Activated T-cell treated with anti-CD3 and anti-CD28 coated beads for 1 hour (primary cell): ENCODE data around the gene ZGPAT.
"Not testable (repeated sequence)": the region's sequence is repeated elsewhere in the genome, so short reads cannot be mapped to it uniquely, and the experiment has no call there.

Experiments used
- DNase-seq: peaks from one replicate; pipeline ENCODE4 v3.0.0-alpha.2; 2020; ENCODE audit warnings: low read depth

ZGPAT gene, protein sequence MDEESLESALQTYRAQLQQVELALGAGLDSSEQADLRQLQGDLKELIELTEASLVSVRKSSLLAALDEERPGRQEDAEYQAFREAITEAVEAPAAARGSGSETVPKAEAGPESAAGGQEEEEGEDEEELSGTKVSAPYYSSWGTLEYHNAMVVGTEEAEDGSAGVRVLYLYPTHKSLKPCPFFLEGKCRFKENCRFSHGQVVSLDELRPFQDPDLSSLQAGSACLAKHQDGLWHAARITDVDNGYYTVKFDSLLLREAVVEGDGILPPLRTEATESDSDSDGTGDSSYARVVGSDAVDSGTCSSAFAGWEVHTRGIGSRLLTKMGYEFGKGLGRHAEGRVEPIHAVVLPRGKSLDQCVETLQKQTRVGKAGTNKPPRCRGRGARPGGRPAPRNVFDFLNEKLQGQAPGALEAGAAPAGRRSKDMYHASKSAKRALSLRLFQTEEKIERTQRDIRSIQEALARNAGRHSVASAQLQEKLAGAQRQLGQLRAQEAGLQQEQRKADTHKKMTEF

DNA sequence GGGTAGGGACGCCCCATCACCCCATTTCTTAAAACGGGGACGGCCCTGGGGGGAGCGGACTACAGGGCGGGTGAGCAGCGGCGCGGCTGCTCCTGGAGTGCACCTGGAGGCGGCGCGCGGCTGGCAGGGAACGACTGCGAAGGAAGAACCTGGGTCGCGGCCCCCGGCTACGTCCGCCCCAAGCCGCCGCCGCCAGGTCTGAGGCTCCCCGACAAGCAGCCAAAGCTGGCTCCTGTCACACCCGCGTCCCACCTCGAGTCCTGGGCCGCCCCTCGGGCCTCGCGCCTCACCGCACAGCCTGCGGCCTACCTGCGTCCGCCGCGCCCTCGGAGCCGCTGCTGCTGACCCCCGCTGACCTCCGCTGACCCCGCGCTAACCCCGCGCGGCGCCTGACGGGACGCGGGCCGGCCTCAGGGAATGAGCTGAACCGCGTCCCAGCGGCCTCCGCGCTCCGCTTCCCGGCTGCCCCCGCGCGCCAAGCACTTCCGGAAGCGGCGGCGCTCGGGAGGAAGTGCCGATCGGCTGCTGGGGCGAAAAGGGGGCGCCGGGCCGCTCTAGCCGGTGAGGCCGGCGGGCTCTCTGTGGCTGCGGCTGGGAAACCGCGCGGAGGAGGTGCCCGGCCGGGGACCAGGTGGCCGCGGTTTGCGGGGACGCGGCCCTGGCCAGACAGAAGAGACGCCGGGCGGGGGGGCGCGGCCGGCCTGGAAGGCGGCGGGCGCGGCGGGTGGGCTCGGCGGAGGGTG, at the start of gene ZGPAT, which contains the start of gene ARFRP1:
TSS of gene ZGPAT (plus strand) at position 482 of the 743 bp plus-strand sequence. CDS start 542 bp downstream, outside the sequence.
TSS of gene ARFRP1 (minus strand) at position 419 of the 743 bp plus-strand sequence. CDS start 885 bp downstream, outside the sequence.
- peak; percentile 81 for DNase-seq

DNA sequence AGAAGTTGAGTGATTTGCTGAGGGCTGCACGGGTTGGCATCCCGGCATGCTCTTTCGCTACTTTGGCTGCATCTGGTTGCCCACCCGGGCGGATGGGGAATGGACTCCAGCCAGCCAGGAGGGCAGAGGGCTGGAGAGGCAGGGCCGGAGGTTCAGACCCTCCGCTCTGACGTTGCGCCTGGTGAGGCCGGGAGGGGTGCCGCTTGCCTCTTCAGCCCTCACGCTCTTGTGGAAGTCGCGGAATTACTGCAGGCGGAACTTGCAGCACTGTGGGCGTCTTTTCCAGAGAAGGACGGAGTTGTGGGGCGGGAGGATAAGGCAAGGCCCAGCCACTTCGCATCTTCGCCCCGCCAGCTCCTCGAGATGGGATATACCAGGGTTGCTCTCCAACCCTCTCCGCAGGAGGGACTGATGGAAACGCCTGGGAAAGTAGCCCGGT, 49.1 kb upstream of the ZGPAT start:
- no peak for DNase-seq

DNA sequence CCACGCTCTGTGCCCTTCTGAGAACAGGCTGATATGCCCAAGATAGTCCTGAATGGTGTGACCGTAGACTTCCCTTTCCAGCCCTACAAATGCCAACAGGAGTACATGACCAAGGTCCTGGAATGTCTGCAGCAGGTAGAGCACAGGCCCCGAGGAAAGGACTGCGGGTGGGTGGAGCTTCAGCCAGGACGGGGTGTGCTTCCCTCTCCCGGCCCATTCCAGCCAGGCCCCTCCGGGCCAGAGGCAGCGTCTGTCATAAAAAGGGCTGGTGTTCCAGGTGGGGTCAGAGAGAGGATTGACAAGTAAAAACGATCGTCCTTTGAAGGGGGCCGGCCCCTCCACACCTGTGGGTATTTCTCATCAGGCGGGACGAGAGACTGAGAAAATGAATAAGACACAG, 48.5 kb upstream of the ZGPAT start:
- no peak for DNase-seq

DNA sequence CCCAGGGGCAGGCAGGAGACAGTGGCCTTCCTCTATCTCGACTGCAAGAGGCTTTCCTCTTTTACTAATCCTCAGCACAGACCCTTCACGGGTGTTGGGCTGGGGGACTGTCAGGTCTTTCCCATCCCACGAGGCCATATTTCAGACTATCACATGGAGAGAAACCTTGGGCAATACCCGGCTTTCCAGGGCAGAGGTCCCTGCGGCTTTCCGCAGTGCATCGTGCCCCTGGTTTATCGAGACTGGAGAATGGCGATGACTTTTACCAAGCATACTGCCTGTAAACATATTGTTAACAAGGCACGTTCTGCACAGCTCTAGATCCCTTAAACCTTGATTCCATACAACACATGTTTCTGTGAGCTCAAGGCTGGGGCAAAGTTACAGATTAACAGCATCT, 47.7 kb upstream of the ZGPAT start:
- not testable (repeated sequence) for DNase-seq

DNA sequence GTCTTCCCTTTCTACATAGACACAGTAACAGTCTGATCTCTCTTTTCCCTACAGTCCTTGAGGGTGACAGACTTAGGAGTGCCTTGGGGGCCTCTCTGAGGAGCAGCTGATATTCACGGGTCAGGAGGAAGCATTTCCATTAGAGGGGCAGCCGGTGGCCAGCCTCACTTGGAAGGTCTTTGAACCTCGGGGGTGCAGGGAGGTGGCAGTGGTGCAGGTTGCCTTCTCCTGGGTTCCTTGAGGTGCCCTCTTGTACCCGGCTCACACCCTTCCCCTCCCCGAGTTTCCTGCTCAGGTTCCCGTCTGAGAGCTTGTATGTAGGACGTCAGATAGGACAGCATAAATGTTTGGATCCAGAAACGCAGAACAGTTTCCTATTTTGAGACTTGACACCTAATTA, 47.2 kb upstream of the ZGPAT start:
- DNase-seq = no peak

DNA sequence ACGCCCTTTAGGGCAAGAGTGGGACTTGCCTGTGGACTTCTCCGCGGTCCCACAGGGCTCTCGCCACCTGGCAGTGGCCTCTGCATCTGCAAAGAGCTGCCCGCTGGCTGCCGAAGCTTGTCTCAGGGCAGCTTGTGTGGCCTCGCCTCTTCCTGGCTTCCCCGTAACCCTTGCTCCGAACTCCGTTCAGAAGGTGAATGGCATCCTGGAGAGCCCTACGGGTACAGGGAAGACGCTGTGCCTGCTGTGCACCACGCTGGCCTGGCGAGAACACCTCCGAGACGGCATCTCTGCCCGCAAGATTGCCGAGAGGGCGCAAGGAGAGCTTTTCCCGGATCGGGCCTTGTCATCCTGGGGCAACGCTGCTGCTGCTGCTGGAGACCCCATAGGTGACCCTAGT, 46.7 kb upstream of the ZGPAT start:
- DNase-seq = no peak

DNA sequence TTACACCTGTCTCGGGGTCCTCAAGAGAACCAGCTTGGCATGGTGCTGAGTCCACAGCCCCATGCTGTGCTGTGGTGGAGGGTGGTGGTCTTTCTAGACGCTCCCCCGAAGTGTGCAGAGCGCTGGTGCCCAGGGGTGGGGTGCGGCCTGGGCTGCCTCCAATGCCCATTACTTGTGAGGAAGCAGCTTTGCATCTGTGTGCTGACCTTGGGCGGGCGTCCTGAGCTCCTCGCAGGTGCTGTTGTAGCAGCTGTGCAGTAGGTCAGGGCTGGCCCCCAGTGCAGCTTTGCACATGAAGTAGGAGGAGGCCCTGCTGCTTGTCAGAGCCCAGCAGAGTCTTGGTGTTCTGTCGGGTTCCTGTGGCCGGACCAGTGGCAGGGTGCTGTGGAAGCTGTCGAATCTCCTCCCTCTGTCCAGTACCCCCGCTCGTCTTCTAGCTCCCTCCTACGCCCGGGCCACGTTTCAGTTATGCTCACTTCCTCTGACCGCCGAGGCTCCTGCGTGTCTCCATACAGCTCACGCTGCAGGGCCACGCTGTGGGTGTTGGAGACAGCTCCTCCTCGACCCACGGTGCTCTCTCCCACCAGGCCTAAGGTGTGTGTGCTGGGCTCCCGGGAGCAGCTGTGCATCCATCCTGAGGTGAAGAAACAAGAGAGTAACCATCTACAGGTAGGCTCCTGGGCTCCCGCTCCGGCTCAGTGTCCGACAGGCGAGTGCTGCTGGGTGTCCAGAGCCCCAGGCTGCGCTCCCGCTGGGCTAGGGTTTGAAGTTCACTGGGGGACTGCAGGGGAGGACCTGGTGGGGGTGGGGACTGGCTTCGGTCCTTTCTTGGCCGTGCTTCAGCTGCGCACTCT, 45.7 kb upstream of the ZGPAT start:
- DNase-seq = no peak

DNA sequence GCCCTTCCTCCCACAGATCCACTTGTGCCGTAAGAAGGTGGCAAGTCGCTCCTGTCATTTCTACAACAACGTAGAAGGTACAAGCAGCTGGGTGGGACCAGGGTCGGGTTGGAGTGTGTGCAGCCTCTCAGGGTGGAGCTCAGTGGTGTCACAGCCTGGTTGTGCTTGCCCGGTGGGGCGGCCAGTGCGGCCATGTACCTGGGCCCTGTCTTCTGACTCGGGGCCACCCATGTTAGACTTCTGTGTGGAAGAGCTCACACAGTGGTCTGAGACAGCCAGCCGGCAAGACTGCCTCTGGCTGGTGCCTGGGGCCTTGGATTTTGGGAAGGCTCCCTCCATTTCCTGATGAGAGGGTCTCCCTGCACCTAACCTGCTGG, 45.0 kb upstream of the ZGPAT start:
- DNase-seq = no peak

DNA sequence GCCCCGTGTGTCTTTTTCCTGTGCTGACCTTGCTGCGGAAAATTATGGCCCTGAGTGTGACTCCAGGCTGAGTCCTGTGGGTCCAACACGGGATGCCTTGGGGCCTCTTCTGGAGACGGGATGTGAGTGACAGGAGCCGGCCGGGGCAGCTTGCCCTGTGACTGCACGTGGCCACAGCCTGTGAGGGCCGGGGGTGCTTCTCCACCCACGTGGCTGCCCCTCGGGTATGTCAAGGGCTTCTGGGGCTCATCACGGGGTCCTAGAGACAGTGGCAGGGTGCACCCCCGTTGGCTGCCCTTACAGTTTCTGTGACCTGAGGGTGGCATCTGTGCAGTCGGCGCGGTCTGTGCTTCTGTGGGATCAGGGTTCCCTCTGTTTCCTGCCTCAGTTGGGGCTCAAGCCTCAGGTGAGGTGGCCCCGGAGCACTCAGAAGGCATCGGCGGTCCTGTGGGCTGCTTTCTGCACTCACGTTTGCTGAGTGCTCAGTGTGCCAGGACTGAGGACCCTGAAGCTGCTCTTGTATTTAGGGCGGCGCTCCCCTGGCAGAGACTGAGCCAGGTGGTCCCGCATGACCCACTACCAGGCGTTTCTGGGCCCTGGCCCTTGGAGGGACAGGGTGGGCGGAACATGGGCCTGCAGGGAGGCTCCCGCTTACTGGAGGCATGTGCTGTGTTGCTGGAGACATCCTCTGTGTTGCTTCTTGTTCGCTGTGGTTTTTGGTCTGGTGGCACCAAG, 44.3 kb upstream of the ZGPAT start:
- DNase-seq = no peak

DNA sequence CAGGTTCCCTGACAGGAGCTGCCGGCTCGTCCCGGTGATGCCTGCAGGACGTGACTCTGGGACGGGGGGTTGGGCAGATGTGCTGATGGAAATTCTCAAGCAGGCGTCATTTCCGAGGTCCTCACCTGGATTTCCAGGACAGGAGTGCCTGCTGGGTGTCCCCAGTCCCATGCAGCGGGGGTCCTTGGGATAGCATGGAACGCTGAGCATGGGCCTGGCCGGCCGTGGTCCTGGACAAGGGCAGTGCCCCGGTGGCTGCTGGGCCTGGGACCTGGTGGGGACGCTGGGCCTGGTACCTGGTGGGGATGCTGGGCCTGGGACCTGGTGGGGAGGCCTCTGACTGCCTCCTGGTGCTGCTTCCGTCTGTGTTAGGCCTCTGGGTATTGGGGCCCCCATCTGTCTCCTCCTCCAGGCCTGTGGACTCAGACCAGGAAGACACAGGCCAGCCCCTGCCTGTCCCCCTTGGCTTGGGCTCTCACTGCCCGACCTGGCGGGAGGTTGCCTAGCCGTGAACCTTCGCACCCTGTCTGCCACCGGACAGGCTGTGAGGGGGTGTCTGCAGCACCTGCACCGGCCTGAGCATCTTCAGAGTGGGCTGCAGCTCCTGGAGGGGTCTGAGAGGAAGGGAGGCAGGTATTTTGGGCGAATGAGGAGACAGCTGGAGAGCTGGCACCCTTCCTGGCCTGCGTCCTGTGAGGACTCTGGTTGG, 43.5 kb upstream of the ZGPAT start:
- DNase-seq = no peak

DNA sequence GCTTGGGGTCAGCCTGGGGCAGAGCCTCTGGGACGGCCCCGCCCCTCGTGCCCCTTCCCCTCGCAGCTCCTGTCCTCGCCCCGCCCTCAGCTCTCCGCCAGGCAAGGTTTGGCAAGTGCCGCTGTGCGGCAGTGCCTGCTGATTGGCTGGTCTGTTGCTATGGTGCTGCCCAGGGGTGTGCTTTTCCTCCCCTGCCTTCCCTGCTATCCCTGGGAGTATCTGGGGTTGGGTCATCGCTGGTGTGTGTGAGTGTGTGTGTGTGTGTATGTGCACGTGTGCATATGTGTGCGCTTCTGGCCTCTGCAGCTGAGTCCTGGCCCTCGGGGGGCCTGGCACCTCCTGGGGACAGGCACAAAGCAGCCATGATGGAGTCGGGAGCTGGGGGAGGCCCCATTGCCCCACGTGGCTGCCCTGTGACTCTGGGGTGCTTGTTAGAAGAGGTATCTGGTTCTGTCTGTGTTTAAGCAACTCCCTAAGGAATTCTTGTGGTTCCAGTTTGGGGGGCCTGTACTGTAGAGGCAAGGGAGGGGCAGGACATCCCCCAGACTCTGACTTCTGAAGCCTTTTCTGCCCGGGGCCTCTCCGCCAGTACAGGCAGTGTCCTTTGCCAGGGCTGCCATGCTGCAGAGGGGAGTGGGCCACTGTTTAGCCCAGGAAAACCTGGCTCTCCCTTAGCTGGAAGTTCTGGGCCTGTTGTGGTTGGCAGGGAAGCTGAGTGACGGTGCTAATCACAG, 42.8 kb upstream of the ZGPAT start:
- DNase-seq = no peak

DNA sequence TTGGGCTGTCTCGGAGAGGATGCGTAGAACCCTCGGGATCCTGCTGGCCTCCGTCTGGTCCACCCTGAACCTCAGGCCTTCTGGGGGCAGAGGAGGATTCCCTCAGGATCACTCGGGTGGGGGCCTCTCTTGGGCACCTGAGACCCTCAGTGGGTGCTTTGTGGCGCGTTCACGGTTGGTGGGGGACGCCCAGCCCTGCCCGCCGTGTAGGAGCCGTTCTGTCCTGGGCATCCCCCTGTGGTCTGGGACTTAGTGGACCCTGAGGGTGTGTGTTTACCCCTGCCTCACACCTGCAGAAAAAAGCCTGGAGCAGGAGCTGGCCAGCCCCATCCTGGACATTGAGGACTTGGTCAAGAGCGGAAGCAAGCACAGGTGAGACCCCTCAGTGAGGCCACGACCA, 42.1 kb upstream of the ZGPAT start:
- DNase-seq = no peak

DNA sequence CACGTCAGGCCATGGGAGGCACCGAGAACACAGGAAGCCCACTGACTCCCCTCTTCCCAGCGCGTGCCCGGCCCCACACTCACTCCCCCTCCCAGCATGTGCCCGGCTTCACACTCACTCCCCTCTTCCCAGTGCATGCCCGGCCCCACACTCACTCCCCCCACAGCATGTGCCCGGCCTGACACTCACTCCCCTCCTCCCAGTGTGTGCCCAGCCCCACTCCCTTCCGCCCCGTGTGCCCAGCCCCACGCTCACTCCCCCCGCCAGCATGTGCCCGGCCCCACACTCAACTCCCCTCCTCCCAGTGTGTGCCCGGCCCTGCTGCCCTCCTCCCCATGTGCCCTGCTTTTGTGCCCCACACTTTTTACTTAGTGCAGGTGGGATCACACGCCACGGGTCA, 40.0 kb upstream of the ZGPAT start:
- DNase-seq = no peak

DNA sequence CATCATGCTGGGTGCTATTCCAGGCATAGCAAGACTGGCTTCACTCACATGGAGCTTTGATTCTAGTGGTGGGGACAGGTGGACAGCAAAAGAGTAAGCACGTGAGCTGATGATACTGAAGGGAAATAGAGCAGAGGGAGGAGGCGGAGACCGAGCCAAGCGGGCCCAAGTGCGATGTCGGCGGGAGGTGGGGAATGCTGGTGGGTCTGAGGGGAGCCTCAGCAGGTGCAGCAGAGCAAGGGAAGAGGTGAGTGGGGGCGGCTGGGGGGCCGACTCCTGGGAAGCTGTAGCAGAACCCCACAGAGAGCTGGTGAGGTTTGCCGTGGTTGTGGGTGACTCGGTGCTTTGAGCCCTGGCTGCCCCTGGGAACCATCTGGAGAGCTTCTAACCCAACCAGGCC, 39.5 kb upstream of the ZGPAT start:
- no peak for DNase-seq

DNA sequence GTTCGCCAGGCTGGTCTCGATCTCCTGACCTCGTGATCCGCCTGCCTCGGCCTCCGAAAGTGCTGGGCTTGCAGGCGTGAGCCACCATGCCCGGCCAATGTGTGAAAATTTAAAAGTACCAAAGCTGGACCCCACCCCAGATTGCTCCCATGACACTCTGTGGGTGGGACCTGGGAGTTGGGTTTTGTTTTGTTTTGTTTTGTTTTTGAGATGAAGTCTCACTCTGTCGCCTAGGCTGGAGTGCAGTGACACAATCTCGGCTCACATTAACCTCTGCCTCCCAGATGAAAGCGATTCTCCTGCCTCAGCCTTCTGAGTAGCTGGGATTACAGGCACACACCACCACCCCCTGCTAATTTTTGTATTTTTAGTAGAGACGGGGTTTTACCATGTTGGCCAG, 36.1 kb upstream of the ZGPAT start:
- not testable (repeated sequence) for DNase-seq

DNA sequence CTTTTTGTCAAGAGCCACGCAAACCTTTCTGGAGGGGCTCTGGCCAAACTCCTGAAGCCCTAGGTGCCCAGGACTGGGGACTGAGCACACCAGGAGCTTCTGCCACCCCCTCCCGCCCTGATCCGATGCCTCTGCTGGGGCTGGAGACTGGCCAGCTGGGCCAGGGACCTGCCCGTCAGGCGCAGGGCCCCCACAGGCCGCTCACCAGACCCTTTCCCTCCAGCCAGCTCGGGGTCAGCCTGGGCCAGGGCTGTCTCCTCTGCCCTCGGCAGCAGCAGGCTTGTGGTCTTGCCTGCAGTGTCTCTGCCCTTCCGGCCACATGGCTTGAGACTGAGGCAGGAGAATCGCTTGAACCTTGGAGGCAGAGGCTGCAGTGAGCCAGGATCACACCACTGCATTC, 35.2 kb upstream of the ZGPAT start:
- no peak for DNase-seq

DNA sequence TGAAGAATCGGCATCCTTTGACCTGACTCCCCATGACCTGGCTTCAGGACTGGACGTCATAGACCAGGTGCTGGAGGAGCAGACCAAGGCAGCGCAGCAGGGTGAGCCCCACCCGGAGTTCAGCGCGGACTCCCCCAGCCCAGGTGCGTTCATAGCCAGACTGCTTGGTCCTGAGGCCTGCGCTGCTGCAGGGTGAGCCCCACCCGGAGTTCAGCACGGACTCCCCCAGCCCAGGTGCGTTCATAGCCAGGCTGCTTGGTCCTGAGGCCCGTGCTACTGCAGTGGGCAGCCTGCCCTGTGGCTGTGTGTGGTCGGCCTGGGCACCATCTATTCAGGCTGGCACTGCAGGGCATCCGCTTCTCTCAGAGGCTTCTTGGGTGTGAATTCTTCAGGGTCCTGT, 33.9 kb upstream of the ZGPAT start:
- no peak for DNase-seq

DNA sequence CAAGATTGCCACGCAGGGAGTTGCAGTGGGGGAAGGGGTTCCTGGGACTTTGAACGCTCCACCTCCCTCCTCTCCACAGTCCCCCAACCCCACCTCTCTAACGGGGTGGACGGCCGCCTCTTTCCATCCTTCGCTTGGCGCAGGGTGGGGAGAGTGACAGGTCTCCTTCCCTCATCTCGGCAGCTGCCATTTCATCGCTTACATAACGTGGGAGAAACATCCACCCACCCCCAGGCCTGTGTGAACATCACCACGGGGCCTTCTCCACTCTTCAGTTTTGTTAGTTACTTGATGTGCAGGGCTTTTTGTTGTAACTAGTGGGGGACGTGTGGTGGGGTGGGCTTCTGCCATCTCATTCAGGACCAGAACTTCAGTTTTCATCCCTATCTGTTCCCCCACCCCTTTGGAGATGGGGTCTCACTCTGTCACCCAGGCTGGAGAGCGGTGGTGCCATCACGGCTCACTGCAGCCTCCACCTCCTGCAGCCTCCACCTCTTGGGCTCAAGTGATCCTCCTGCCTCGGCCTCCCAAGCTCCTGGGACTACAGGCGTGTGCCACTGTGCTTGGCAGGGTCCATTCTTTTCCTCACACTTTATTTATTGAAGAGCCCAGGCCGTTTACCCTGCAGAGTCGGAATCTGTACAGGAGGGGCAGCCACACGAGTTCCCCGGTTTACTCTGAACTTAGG, 32.0 kb upstream of the ZGPAT start:
- DNase-seq = no peak

DNA sequence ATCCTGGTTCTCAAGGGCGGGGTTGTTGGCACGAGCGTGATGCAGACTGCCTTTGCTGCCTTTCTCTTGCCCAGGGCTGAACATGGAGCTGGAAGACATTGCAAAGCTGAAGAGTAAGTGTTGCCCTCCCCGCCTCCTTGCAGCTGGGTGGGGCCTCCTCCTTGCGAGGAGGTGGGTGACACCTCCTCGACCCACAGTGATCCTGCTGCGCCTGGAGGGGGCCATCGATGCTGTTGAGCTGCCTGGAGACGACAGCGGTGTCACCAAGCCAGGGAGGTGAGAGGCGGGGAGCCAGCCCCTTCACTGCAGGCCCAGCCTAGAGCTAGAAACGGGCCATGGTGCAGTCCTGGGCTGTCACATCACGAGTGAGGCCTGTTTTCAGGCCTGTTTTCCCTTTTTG, 29.8 kb upstream of the ZGPAT start:
- no peak for DNase-seq
